Mucosa of descending colon (tissue), 3 donors: Measurements from ENCODE around the gene TNFSF9. TPM values are rescaled to one million over a fixed set of nuclear protein-coding genes. Genes with fewer than 3 reads are reported as not detected.
"Not testable (repeated sequence)": the region's sequence is repeated elsewhere in the genome, so short reads cannot be mapped to it uniquely, and the experiment has no call there.

Experiments used
- ATAC-seq: fragments of 200-7000 bp; cut with Tn5 transposase; one replicate; pipeline ENCODE4 v1.9.1; 2020; ENCODE audit warnings: mild to moderate bottlenecking, moderate library complexity
- DNase-seq, 3 donors: peaks; one replicate each; pipeline ENCODE4 v3.0.0-alpha.2; 2020
- H3K36me3 ChIP-seq: fragments of 200-600 bp; one replicate; pipeline ENCODE4 v1.8.0; 2021; ENCODE audit warnings: low read depth, mild to moderate bottlenecking
- H3K4me1 ChIP-seq: fragments of 200-600 bp; one replicate; pipeline ENCODE4 v1.8.0; 2021; ENCODE audit warnings: low read depth, mild to moderate bottlenecking
- H3K4me3 ChIP-seq: fragments of 200-600 bp; one replicate; pipeline ENCODE4 v1.8.0; 2021; ENCODE audit warnings: mild to moderate bottlenecking
- H3K9me3 ChIP-seq: fragments of 200-600 bp; one replicate; pipeline ENCODE4 v1.8.0; 2021; ENCODE audit warnings: mild to moderate bottlenecking
- CTCF ChIP-seq: fragments of 200-600 bp; IDR thresholded peaks from one replicate; pipeline ENCODE4 v1.8.0; 2022; ENCODE audit warnings: antibody characterized with exemption, mild to moderate bottlenecking
- intact Hi-C, 2 donors: fragments of 100-400 bp; cut with DNase I in 1 of 2; cut with micrococcal nuclease in 1 of 2; formaldehyde crosslinking; loops; one replicate each; pipeline versions ENCODE4 v1.11.0 to v1.11.1; 2022; cut with DNase I, micrococcal nuclease
- total RNA-seq, 3 donors: library from RNA; stranded (reverse); fragmentation: NEBNext Ultra II Directional in 2 of 3; extraction: Animal tissue kit (Norgen Biotek cat#: 25700) in 2 of 3; gene quantifications; one replicate each; pipeline versions ENCODE4 v1.2.1 to v1.2.4, GENCODE V29; 2021 to 2023
- donor health status: DM: no; HTN: no; CAD: no; lungs with moderate emphysema.
- donor health status: DM: no; HTN: no; CAD: no.
- donor health status: DM: no; HTN: yes; CAD: no.

The TNFSF9 gene
- total RNA-seq, 3 donors from 2014 or later, result 0.58 to 1.2 (median 1.0) TPM

DNA sequence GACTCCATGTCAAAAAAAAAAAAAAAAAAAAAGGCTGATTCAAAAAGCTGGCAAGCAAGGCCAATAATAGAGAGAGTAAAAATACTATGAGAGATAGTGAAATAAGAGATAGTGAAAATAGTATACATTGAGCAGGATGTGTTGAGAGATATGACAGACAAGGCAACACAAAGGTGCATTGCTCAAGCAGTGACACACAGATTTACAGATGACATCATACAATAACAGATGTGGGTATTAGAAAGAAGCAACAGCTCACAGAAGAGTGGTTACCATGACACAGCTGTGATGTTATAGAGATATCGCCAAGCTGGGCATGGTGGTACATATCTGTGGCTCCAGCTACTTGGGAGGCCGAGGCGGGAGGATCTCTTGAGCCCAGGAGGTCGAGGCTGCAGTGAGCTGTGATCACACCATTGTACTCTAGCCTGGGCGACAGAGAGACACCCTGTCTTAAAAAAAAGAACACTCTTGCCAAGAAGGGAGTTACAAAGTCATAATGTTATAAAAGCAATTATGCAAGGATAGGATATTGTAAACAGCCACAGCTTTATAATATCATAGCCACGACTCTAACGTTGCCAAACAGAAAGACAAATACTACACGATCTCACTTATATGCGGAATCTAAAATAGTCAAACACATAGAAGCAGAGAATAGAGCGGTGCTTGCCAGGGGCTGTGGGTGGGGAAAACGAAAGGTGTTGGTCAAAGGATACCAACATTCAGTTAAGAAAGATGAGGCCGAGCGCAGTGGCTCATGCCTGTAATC, 10.3 kb downstream of the TNFSF9 start:
- intact Hi-C loops, result no loop called here
- H3K4me3 ChIP-seq, result no peak overlapping the region

GRCh38 chr19:6543866-6544347, 13.1 kb downstream of the TNFSF9 start:
- Histone ChIP-seq H3K4me3 (no peak overlapping the region), H3K4me1 (no peaks in the 10 kb centered on the region), H3K36me3 (no peaks in the 10 kb centered on the region), H3K9me3 (peaks cover 5% of the 10 kb centered on the region)
- TF ChIP-seq CTCF, result no peak
- intact Hi-C loops, result no loop called here
- DNase-seq (no peak), ATAC-seq (no peak)

More for the DNA sequence above, 10.3 kb downstream of the TNFSF9 start:
- H3K36me3 ChIP-seq, result no peaks in the 10 kb centered on the region
- no peak for TF ChIP-seq CTCF
- peaks cover 9% of the 10 kb centered on the region for H3K4me1 ChIP-seq
- peak; percentile 34 for ATAC-seq
- DNase-seq, result no peak
- no peaks in the 10 kb centered on the region for H3K9me3 ChIP-seq

- H3K36me3 ChIP-seq, H3K4me3 ChIP-seq, intact Hi-C loops, DNase-seq, H3K9me3 ChIP-seq, H3K4me1 ChIP-seq, ATAC-seq: not testable (repeated sequence)
Observed at GRCh38 chr19:6550679-6551078, 19.9 kb downstream of the TNFSF9 start.

GRCh38 chr19:6551091-6551490, 20.3 kb downstream of the TNFSF9 start:
- Histone ChIP-seq H3K4me3 (no peak overlapping the region), H3K9me3 (peaks cover 5% of the 10 kb centered on the region), H3K4me1 (no peaks in the 10 kb centered on the region), H3K36me3 (no peaks in the 10 kb centered on the region)
- intact Hi-C loops, result no loop called here
- no peak for DNase-seq
- no peak for TF ChIP-seq CTCF
- ATAC-seq, result no peak

- Histone ChIP-seq H3K4me3 (no peak overlapping the region), H3K36me3 (no peaks in the 10 kb centered on the region), H3K9me3 (peaks cover 5% of the 10 kb centered on the region), H3K4me1 (no peaks in the 10 kb centered on the region)
- TF ChIP-seq CTCF, result no peak
- ATAC-seq, result peak; percentile 83
- DNase-seq, result peak in 2 of 3 donors; percentile 50 to 71
- intact Hi-C loops, result no loop called here
Observed at GRCh38 chr19:6551607-6552450, 21.0 kb downstream of the TNFSF9 start.

DNA sequence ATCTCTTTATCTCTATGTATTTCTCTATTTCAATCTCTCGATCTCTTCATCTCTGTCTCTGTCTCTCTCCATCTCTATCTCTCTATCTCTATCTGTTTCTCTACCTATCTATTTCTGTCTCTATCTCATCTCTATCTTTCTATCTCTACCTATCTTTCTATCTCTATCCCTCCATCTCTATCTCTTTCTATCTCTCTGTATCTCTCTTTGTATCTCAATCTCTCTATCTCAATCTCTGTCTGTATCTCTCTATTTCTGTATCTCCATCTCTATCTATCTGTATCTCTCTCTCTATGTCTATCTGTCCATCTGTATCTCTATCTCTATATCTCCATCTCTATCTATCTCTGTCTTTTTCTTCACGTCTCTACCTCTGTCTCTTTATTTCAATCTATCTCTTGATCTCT, 25.2 kb downstream of the TNFSF9 start:
- DNase-seq, result no peak
- Histone ChIP-seq H3K9me3 (no peaks in the 10 kb centered on the region), H3K4me1 (no peaks in the 10 kb centered on the region), H3K4me3 (no peak overlapping the region), H3K36me3 (no peaks in the 10 kb centered on the region)
- ATAC-seq, result no peak
- intact Hi-C loops, result no loop called here
- TF ChIP-seq CTCF, result no peak
